GM13976 (cell line): ENCODE measurements around the gene IQCK.

Experiments
- DNase-seq: peaks from one replicate; pipeline ENCODE4 v3.0.0; 2012; ENCODE audit warnings: low spot score
- CTCF ChIP-seq: IDR thresholded peaks from 2 replicates; pipeline ENCODE4 v1.5.1; 2012; ENCODE audit warnings: borderline replicate concordance, mild to moderate bottlenecking; ENCODE audit not compliant: insufficient read depth; ENCODE audit errors: extremely low read depth, missing control alignments, control extremely low read depth
- in situ Hi-C: fragments of 300-500 bp; cut with MboI; formaldehyde crosslinking; loops from one replicate; pipeline ENCODE4 v1.12.0; 2022; ENCODE audit warnings: low sequenced_read_pairs, mixed read lengths, inconsistent platforms; ENCODE audit not compliant: unreplicated experiment

IQCK gene

GRCh38 chr16:19853132-19853741 lies 135.2 kb downstream of the IQCK start:
- no peak for DNase-seq
- no peak for TF ChIP-seq CTCF
- in situ Hi-C loops = no loop called here

- no peak for TF ChIP-seq CTCF
- in situ Hi-C loops = no loop called here
- DNase-seq = no peak
Observed at GRCh38 chr16:19853742-19854542, 135.9 kb downstream of the IQCK start.

- no peak for DNase-seq
- no peak for TF ChIP-seq CTCF
- in situ Hi-C loops = no loop called here
Observed at GRCh38 chr16:19854543-19854876, 136.4 kb downstream of the IQCK start.

- DNase-seq = no peak
- in situ Hi-C loops = no loop called here
- TF ChIP-seq CTCF = no peak
Observed at GRCh38 chr16:19856120-19856519, 138.0 kb downstream of the IQCK start.

- TF ChIP-seq CTCF = no peak
- no peak for DNase-seq
- in situ Hi-C loops = no loop called here
Observed at GRCh38 chr16:19857593-19858339, 139.7 kb downstream of the IQCK start.

GRCh38 chr16:19858340-19859018 lies 140.4 kb downstream of the IQCK start:
- in situ Hi-C loops = no loop called here
- no peak for TF ChIP-seq CTCF
- DNase-seq = no peak
